ENCODE data around the gene ALG9.
"Not testable (repeated sequence)": the region's sequence is repeated elsewhere in the genome, so short reads cannot be mapped to it uniquely, and the experiment has no call there.

Gene ALG9

GRCh38 chr11:111870886-111871692, at the start of gene ALG9:
ALG9 (minus strand) TSS chr11:111871581; CDS start chr11:111871482, 99 bp downstream.
- DNase-seq (ENCODE audit: low read depth, low spot score) = peak; percentile 46

GRCh38 chr11:111920908-111921307, 49.5 kb upstream of the ALG9 start:
- DNase-seq (ENCODE audit: low read depth, low spot score) = no peak

GRCh38 chr11:111918390-111919256, 47.2 kb upstream of the ALG9 start, which contains the start of gene C11orf52:
C11orf52 (plus strand) TSS chr11:111918913; CDS start chr11:111918973, 60 bp downstream.
- no peak for DNase-seq (ENCODE audit: low read depth, low spot score)

GRCh38 chr11:111917788-111918187, 46.4 kb upstream of the ALG9 start:
- DNase-seq (ENCODE audit: low read depth, low spot score) = no peak

- DNase-seq (ENCODE audit: low read depth, low spot score) = no peak
These were observed 45.9 kb upstream of the ALG9 start for GRCh38 chr11:111917312-111917711.

GRCh38 chr11:111916768-111917167, 45.4 kb upstream of the ALG9 start:
- no peak for DNase-seq (ENCODE audit: low read depth, low spot score)

GRCh38 chr11:111913997-111914396, 42.6 kb upstream of the ALG9 start:
- DNase-seq (ENCODE audit: low read depth, low spot score) = no peak

GRCh38 chr11:111913031-111913861, 41.9 kb upstream of the ALG9 start:
- DNase-seq (ENCODE audit: low read depth, low spot score) = no peak

GRCh38 chr11:111912535-111912934, 41.2 kb upstream of the ALG9 start, which contains the start of gene HSPB2:
HSPB2 (plus strand) TSS chr11:111912734; CDS start chr11:111912830, 96 bp downstream.
- no peak for DNase-seq (ENCODE audit: low read depth, low spot score)

GRCh38 chr11:111911563-111912401, 40.4 kb upstream of the ALG9 start, which contains the start of gene CRYAB:
CRYAB (minus strand) TSS chr11:111911770; CDS start chr11:111911724, 46 bp downstream.
- DNase-seq (ENCODE audit: low read depth, low spot score) = no peak

- DNase-seq (ENCODE audit: low read depth, low spot score) = no peak
These were observed 39.5 kb upstream of the ALG9 start for GRCh38 chr11:111910676-111911562.

- DNase-seq (ENCODE audit: low read depth, low spot score) = no peak
These were observed 38.0 kb upstream of the ALG9 start for GRCh38 chr11:111909378-111909777.

GRCh38 chr11:111908639-111909305, 37.4 kb upstream of the ALG9 start:
- DNase-seq (ENCODE audit: low read depth, low spot score) = no peak

- no peak for DNase-seq (ENCODE audit: low read depth, low spot score)
These were observed 35.3 kb upstream of the ALG9 start for GRCh38 chr11:111906680-111907079.

- DNase-seq (ENCODE audit: low read depth, low spot score) = no peak
These were observed 34.0 kb upstream of the ALG9 start for GRCh38 chr11:111905411-111905810.

GRCh38 chr11:111886844-111887243, 15.5 kb upstream of the ALG9 start:
- DNase-seq (ENCODE audit: low read depth, low spot score) = no peak

GRCh38 chr11:111886032-111886431, 14.7 kb upstream of the ALG9 start:
- DNase-seq (ENCODE audit: low read depth, low spot score) = no peak

- DNase-seq (ENCODE audit: low read depth, low spot score) = not testable (repeated sequence)
These were observed 13.7 kb upstream of the ALG9 start for GRCh38 chr11:111885053-111885452.

GRCh38 chr11:111882202-111882601, 10.8 kb upstream of the ALG9 start:
- DNase-seq (ENCODE audit: low read depth, low spot score) = no peak

Measured in smooth muscle cell of the brain vasculature (primary cell).